ENCODE data around the gene DSEL. TPM values are rescaled to one million over a fixed set of nuclear protein-coding genes. Genes with fewer than 3 reads are reported as not detected.

Gene DSEL
- polyA plus RNA-seq, 1 experiment, result 55.2 TPM

- Histone ChIP-seq H3K9me3 (ENCODE audit: control insufficient read depth, insufficient read depth, low read length) (peaks cover 9% of the 10 kb centered on the region), H3K4me3 (ENCODE audit: low read depth, low read length) (no peak overlapping the region), H3K27ac (ENCODE audit: low read depth, low read length) (no peak overlapping the region), H3K27me3 (ENCODE audit: control insufficient read depth, insufficient read depth, low read length) (no peaks in the 10 kb centered on the region)
- no peak for DNase-seq (ENCODE audit: low read depth, low spot score)
- CTCF ChIA-PET, result no interaction called here
- POLR2A ChIA-PET, result no interaction called here
- TF ChIP-seq CTCF (IDR thresholded peaks at IDR 0.05; ENCODE audit: low read depth, low read length), result no peak
Measured at GRCh38 chr18:67464499-67464898, 52.0 kb downstream of the DSEL start.

- CTCF ChIA-PET, result no interaction called here
- no peak for DNase-seq (ENCODE audit: low read depth, low spot score)
- H3K27me3 ChIP-seq (ENCODE audit: control insufficient read depth, insufficient read depth, low read length), result no peaks in the 10 kb centered on the region
- H3K9me3 ChIP-seq (ENCODE audit: control insufficient read depth, insufficient read depth, low read length), result peaks cover 9% of the 10 kb centered on the region
- TF ChIP-seq CTCF (IDR thresholded peaks at IDR 0.05; ENCODE audit: low read depth, low read length), result 0 out of 2 replicates have a peak, but pooled peaks have one; percentile 8
- POLR2A ChIA-PET, result no interaction called here
- H3K27ac ChIP-seq (ENCODE audit: low read depth, low read length), result no peak overlapping the region
- no peak overlapping the region for H3K4me3 ChIP-seq (ENCODE audit: low read depth, low read length)
Measured at GRCh38 chr18:67463829-67464228, 52.7 kb downstream of the DSEL start.

- ChIA-PET CTCF (no interaction called here), POLR2A (no interaction called here)
- DNase-seq (ENCODE audit: low read depth, low spot score), result no peak
- no peak overlapping the region for H3K4me3 ChIP-seq (ENCODE audit: low read depth, low read length)
- H3K27me3 ChIP-seq (ENCODE audit: control insufficient read depth, insufficient read depth, low read length), result no peaks in the 10 kb centered on the region
- no peak overlapping the region for H3K27ac ChIP-seq (ENCODE audit: low read depth, low read length)
- TF ChIP-seq CTCF (IDR thresholded peaks at IDR 0.05; ENCODE audit: low read depth, low read length), result peak; percentile 26
- H3K9me3 ChIP-seq (ENCODE audit: control insufficient read depth, insufficient read depth, low read length), result no peaks in the 10 kb centered on the region
Measured at GRCh38 chr18:67456711-67457110, 59.8 kb downstream of the DSEL start.

Measured in AG04450 (cell line).